GM23338 (cell line): Measurements from ENCODE around the gene NPAS3. TPM values are rescaled to one million over a fixed set of nuclear protein-coding genes. Genes with fewer than 3 reads are reported as not detected.

ENCODE experiments used
- ATAC-seq: fragments of 200-7000 bp; cut with Tn5 transposase; 3 replicates; pipeline ENCODE4 v1.9.1; 2020
- DNase-seq: peaks from one replicate; pipeline ENCODE4 v3.0.0-alpha.2; 2015; ENCODE audit warnings: low spot score
- H2AFZ ChIP-seq: fragments of 200-600 bp; sonication (generic); 2 replicates; pipeline ENCODE4 v1.8.0; 2016; ENCODE audit warnings: antibody characterized with exemption, mild to moderate bottlenecking, moderate library complexity
- H3F3A ChIP-seq: fragments of 200-600 bp; sonication (generic); replicated peaks from 2 replicates; pipeline ENCODE4 v1.8.0; 2017; ENCODE audit warnings: antibody characterized with exemption, mixed run types, low read depth
- H3K27ac ChIP-seq: fragments of 200-600 bp; sonication (generic); 2 replicates; pipeline ENCODE4 v1.6.1; 2016; ENCODE audit warnings: low read depth
- H3K27me3 ChIP-seq: fragments of 200-600 bp; sonication (generic); 2 replicates; pipeline ENCODE4 v1.8.0; 2016; ENCODE audit warnings: mild to moderate bottlenecking, mixed run types, moderate library complexity; ENCODE audit not compliant: insufficient read depth
- H3K36me3 ChIP-seq: fragments of 200-600 bp; sonication (generic); 2 replicates; pipeline ENCODE4 v1.8.0; 2016; ENCODE audit warnings: mild to moderate bottlenecking; ENCODE audit not compliant: insufficient read depth
- H3K4me1 ChIP-seq: fragments of 200-600 bp; sonication (generic); 2 replicates; pipeline ENCODE4 v1.8.0; 2016; ENCODE audit warnings: mild to moderate bottlenecking, moderate library complexity; ENCODE audit not compliant: insufficient read depth
- H3K4me2 ChIP-seq: fragments of 200-600 bp; sonication (generic); 2 replicates; pipeline ENCODE4 v1.7.1; 2017; ENCODE audit warnings: mixed run types
- H3K4me3 ChIP-seq: fragments of 200-600 bp; sonication (generic); 2 replicates; pipeline ENCODE4 v1.6.1; 2016; ENCODE audit warnings: mixed run types
- H3K79me2 ChIP-seq: fragments of 200-600 bp; sonication (generic); replicated peaks from 2 replicates; pipeline ENCODE4 v1.8.0; 2017; ENCODE audit warnings: mild to moderate bottlenecking; ENCODE audit not compliant: insufficient read depth
- H3K9me2 ChIP-seq: fragments of 200-600 bp; sonication (generic); 2 replicates; pipeline ENCODE4 v1.8.0; 2017; ENCODE audit not compliant: insufficient read depth
- H4K20me1 ChIP-seq: fragments of 200-600 bp; sonication (generic); replicated peaks from 2 replicates; pipeline ENCODE4 v1.8.0; 2017; ENCODE audit warnings: mild to moderate bottlenecking; ENCODE audit not compliant: insufficient read depth
- H3K27ac Mint-ChIP-seq: 2 replicates; pipeline ENCODE4 v1.8.0; 2020; ENCODE audit warnings: inconsistent platforms, mild to moderate bottlenecking, moderate library complexity, mixed read lengths
- H3K27me3 Mint-ChIP-seq: 3 replicates; pipeline ENCODE4 v1.8.0; 2022; ENCODE audit warnings: low read depth, mild to moderate bottlenecking, moderate library complexity, mixed read lengths, inconsistent platforms; ENCODE audit not compliant: insufficient read depth, poor library complexity
- H3K36me3 Mint-ChIP-seq: 3 replicates; pipeline ENCODE4 v1.8.0; 2021; ENCODE audit warnings: low read depth, mild to moderate bottlenecking, inconsistent platforms, moderate library complexity, mixed read lengths
- H3K4me1 Mint-ChIP-seq: 3 replicates; pipeline ENCODE4 v1.8.0; 2020; ENCODE audit warnings: mild to moderate bottlenecking, inconsistent platforms, mixed read lengths
- H3K4me3 Mint-ChIP-seq: 3 replicates; pipeline ENCODE4 v1.8.0; 2021; ENCODE audit warnings: moderate library complexity, mild to moderate bottlenecking, inconsistent platforms, mixed read lengths
- H3K9me3 Mint-ChIP-seq: 3 replicates; pipeline ENCODE4 v1.8.0; 2020; ENCODE audit warnings: moderate library complexity, mild to moderate bottlenecking, inconsistent platforms, mixed read lengths
- CREB1 ChIP-seq: fragments of 250-450 bp; sonication (Bioruptor Pico); IDR thresholded peaks from 2 replicates; pipeline ENCODE4 v1.5.0; 2020; ENCODE audit warnings: low read depth, mild to moderate bottlenecking, moderate library complexity
- EZH2 ChIP-seq: fragments of 200-600 bp; sonication (generic); IDR thresholded peaks from one replicate; pipeline ENCODE4 v1.8.0; 2017; ENCODE audit warnings: antibody characterized with exemption, mild to moderate bottlenecking, low read depth; ENCODE audit not compliant: unreplicated experiment
- EZH2phosphoT487 ChIP-seq: fragments of 200-600 bp; sonication (generic); IDR thresholded peaks from one replicate; pipeline ENCODE4 v1.8.1; 2018; ENCODE audit warnings: antibody characterized with exemption; ENCODE audit not compliant: unreplicated experiment
- JUNB ChIP-seq: IDR thresholded peaks from one replicate; pipeline ENCODE4 v1.6.1; 2016; ENCODE audit warnings: antibody characterized with exemption; ENCODE audit not compliant: unreplicated experiment
- NANOG ChIP-seq: IDR thresholded peaks from 2 replicates; pipeline ENCODE4 v1.6.1; 2016; ENCODE audit warnings: antibody characterized with exemption, borderline replicate concordance
- POLR2AphosphoS5 ChIP-seq: IDR thresholded peaks from 2 replicates; pipeline ENCODE4 v1.6.1; 2016; ENCODE audit warnings: antibody characterized with exemption, low read depth
- REST ChIP-seq: IDR thresholded peaks from one replicate; pipeline ENCODE4 v1.6.1; 2018; ENCODE audit warnings: antibody characterized with exemption; ENCODE audit not compliant: unreplicated experiment
- STAT1 ChIP-seq: IDR thresholded peaks from one replicate; pipeline ENCODE4 v1.6.1; 2016; ENCODE audit warnings: antibody characterized with exemption; ENCODE audit not compliant: unreplicated experiment
- ZNF114 ChIP-seq: fragments of 250-450 bp; sonication (Bioruptor Pico); IDR thresholded peaks from 2 replicates; pipeline ENCODE4 v1.5.0; 2020; ENCODE audit warnings: mild to moderate bottlenecking, moderate library complexity
- ZNF331 ChIP-seq: fragments of 250-450 bp; sonication (Bioruptor Pico); IDR thresholded peaks from 2 replicates; pipeline ENCODE4 v1.5.0; 2020; ENCODE audit warnings: low read depth, mild to moderate bottlenecking, moderate library complexity
- ZNF462 ChIP-seq: fragments of 250-450 bp; sonication (Bioruptor Pico); IDR thresholded peaks from 2 replicates; pipeline ENCODE4 v1.5.0; 2020; ENCODE audit warnings: mild to moderate bottlenecking, moderate library complexity
- polyA plus RNA-seq: library from polyadenylated mRNA; unstranded; fragments of >200 nt; fragmentation: Nextera tagmentation; extraction: Ambion mirVana; gene quantifications from 2 replicates; pipeline ENCODE4 v1.2.1, GENCODE V29; 2016
- total RNA-seq: library from RNA; depleted of rRNA; stranded (reverse); fragments of >200 nt; shearing (Covaris generic); gene quantifications from 2 replicates; pipeline ENCODE4 v1.2.3, GENCODE V29; 2014
- TF ChIP-seq, protein P1 (sequence below), 2 experiments: fragments of 200-600 bp in 1 of 2; sonication (generic) in 1 of 2; conservative IDR thresholded peaks; 2 replicates each; pipeline versions ENCODE4 v1.5.1 to v1.6.1; 2016 to 2017; ENCODE audit warnings: antibody characterized with exemption in 2 of 2, low read depth in 2 of 2, mild to moderate bottlenecking in 2 of 2, moderate library complexity in 1 of 2
- TF ChIP-seq, protein P2 (sequence below): IDR thresholded peaks from 2 replicates; pipeline ENCODE4 v1.6.1; 2016; ENCODE audit warnings: antibody characterized with exemption

NPAS3 gene
- total and polyA plus RNA-seq, 2 experiments from 2014 or later: 0.17 to 0.19 TPM

DNA sequence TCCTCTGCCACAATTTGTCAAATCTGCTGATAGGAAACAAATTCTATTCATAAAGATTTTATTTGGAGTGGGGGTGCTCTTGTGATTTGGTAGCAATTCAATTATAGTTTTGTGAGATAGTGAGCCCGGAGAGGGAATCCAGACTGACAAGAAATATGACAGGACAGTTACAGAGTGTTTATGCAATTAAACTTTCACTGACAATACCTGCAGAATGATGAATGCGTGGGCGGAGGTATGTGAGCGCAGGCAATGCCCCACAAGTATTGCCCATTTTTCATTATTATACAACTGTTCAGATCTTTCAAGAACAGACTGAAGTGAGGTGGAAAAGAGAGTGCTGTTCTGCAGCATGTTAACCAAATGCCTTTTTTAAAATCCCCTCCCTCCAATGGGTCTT lies 753.2 kb downstream of the NPAS3 start:
- H3K36me3 Mint-ChIP-seq: no peaks in the 10 kb centered on the region
- H3K27ac Mint-ChIP-seq: no peak overlapping the region
- H3K4me3 ChIP-seq: no peak overlapping the region
- H2AFZ ChIP-seq: no peak overlapping the region
- no peak overlapping the region for H3K4me3 Mint-ChIP-seq
- H3K9me2 ChIP-seq: no peaks in the 10 kb centered on the region
- no peaks in the 10 kb centered on the region for H3F3A ChIP-seq
- H3K4me1 Mint-ChIP-seq: no peaks in the 10 kb centered on the region
- TF ChIP-seq ZNF114 (no peak), ZNF462 (CRISPR knock-in tag) (no peak), STAT1 (no peak), CREB1 (CRISPR knock-in tag) (no peak), ZNF331 (CRISPR knock-in tag) (no peak), REST (no peak), EZH2 (no peak), POLR2AphosphoS5 (no peak), JUNB (no peak), EZH2phosphoT487 (no peak), NANOG (no peak)
- TF ChIP-seq, protein P1, sequence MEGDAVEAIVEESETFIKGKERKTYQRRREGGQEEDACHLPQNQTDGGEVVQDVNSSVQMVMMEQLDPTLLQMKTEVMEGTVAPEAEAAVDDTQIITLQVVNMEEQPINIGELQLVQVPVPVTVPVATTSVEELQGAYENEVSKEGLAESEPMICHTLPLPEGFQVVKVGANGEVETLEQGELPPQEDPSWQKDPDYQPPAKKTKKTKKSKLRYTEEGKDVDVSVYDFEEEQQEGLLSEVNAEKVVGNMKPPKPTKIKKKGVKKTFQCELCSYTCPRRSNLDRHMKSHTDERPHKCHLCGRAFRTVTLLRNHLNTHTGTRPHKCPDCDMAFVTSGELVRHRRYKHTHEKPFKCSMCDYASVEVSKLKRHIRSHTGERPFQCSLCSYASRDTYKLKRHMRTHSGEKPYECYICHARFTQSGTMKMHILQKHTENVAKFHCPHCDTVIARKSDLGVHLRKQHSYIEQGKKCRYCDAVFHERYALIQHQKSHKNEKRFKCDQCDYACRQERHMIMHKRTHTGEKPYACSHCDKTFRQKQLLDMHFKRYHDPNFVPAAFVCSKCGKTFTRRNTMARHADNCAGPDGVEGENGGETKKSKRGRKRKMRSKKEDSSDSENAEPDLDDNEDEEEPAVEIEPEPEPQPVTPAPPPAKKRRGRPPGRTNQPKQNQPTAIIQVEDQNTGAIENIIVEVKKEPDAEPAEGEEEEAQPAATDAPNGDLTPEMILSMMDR (conservative IDR thresholded peaks at IDR 0.05; ENCODE audit: low read depth in 2 of 2): no peak
- TF ChIP-seq, protein P2, sequence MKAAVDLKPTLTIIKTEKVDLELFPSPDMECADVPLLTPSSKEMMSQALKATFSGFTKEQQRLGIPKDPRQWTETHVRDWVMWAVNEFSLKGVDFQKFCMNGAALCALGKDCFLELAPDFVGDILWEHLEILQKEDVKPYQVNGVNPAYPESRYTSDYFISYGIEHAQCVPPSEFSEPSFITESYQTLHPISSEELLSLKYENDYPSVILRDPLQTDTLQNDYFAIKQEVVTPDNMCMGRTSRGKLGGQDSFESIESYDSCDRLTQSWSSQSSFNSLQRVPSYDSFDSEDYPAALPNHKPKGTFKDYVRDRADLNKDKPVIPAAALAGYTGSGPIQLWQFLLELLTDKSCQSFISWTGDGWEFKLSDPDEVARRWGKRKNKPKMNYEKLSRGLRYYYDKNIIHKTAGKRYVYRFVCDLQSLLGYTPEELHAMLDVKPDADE: no peak
- H3K79me2 ChIP-seq: no peaks in the 10 kb centered on the region
- H3K36me3 ChIP-seq: no peaks in the 10 kb centered on the region
- H3K27me3 ChIP-seq: no peaks in the 10 kb centered on the region
- DNase-seq (no peak), ATAC-seq (no peak)
- no peak overlapping the region for H3K27ac ChIP-seq
- no peaks in the 10 kb centered on the region for H4K20me1 ChIP-seq
- H3K4me2 ChIP-seq: no peak overlapping the region
- no peaks in the 10 kb centered on the region for H3K4me1 ChIP-seq
- no peaks in the 10 kb centered on the region for H3K27me3 Mint-ChIP-seq
- no peaks in the 10 kb centered on the region for H3K9me3 Mint-ChIP-seq
